ENCODE data around the gene EFL1. TPM values are rescaled to one million over a fixed set of nuclear protein-coding genes. Genes with fewer than 3 reads are reported as not detected.

EFL1 gene
- total and polyA plus RNA-seq, 2 of the 8 experiments (the other 6 are each of a cell fraction or from before 2014, with no cell fraction given) = 10.8 to 31.5 TPM

- Histone ChIP-seq H2BK12ac (ENCODE audit: low read depth, low read length) (no peak overlapping the region), H2AK5ac (ENCODE audit: low read depth, low read length) (no peak overlapping the region), H3K27ac (ENCODE audit: low read depth, low read length) (no peak overlapping the region), H3K56ac (replicated peaks; ENCODE audit: insufficient read length, low read depth, low read length) (no peak overlapping the region), H3K18ac (ENCODE audit: extremely low read depth, low read length) (no peak overlapping the region), H2BK15ac (ENCODE audit: low read length) (no peak overlapping the region), H3K79me2 (ENCODE audit: control insufficient read depth in 1 of 2, insufficient read depth in 2 of 2, low read length in 2 of 2) (no peaks in the 10 kb centered on the region), H2AFZ (ENCODE audit: low read length) (no peak overlapping the region), H3K9me3 (ENCODE audit: insufficient read depth in 2 of 2, low read depth in 1 of 2, low read length in 1 of 2) (no peaks in the 10 kb centered on the region), H3K27me3 (replicated peaks in 1 of 4; ENCODE audit: control insufficient read depth in 3 of 4, extremely low read depth in 1 of 4, insufficient read depth in 3 of 4, low read length in 3 of 4) (0 out of 7 replicates have a peak, but pooled peaks cover 0 to 2% (median 0%) of the 10 kb centered on the region in 4 experiments), H2BK20ac (ENCODE audit: low read length) (no peak overlapping the region), H4K5ac (ENCODE audit: insufficient read length, low read depth, low read length) (no peak overlapping the region), H3K4me2 (ENCODE audit: insufficient read depth in 1 of 2, low read depth in 2 of 2, low read length in 2 of 2) (no peak overlapping the region), H3K14ac (ENCODE audit: insufficient read length) (no peak overlapping the region), H3K4me3 (ENCODE audit: extremely low read depth in 1 of 4, insufficient read depth in 2 of 4, low read depth in 3 of 4, low read length in 4 of 4) (no peak overlapping the region), H3K4me1 (replicated peaks in 1 of 4; ENCODE audit: control insufficient read depth in 3 of 4, insufficient read depth in 4 of 4, low read length in 3 of 4) (peaks cover 2 to 12% (median 7%) of the 10 kb centered on the region in 4 experiments), H3K23me2 (ENCODE audit: low read depth, low read length) (no peaks in the 10 kb centered on the region), H2BK5ac (ENCODE audit: low read depth, low read length) (no peak overlapping the region), H4K8ac (ENCODE audit: extremely low read depth, insufficient read depth, low read length) (no peak overlapping the region), H3K79me1 (ENCODE audit: low read depth, low read length) (no peaks in the 10 kb centered on the region), H3K23ac (ENCODE audit: insufficient read length) (no peak overlapping the region), H3K9ac (replicated peaks in 1 of 4; ENCODE audit: extremely low read depth in 1 of 4, low read depth in 3 of 4, low read length in 3 of 4) (no peak overlapping the region), H3K36me3 (ENCODE audit: control insufficient read depth in 2 of 4, insufficient read depth in 4 of 4, low read length in 3 of 4) (no peaks in the 10 kb centered on the region), H4K20me1 (replicated peaks in 1 of 2; ENCODE audit: control insufficient read depth in 1 of 2, insufficient read depth in 2 of 2, low read length in 2 of 2) (no peaks in the 10 kb centered on the region), H4K91ac (replicated peaks; ENCODE audit: insufficient read length, low read length) (no peak overlapping the region), H3K4ac (replicated peaks; ENCODE audit: insufficient read length, low read depth, low read length) (no peak overlapping the region), H2BK120ac (replicated peaks; ENCODE audit: low read depth, low read length) (no peak overlapping the region)
- POLR2A ChIA-PET (ENCODE audit: partially characterized antibody) = interaction anchor here (1.8 kb wide), 1 partner anchor 58 kb away, joined by 3 read pairs; the partner anchor contains the start of gene MEX3B
- TF ChIP-seq POU5F1 (IDR thresholded peaks at IDR 0.05; ENCODE audit: low read depth, low read length) (no peak), RAD21 (IDR thresholded peaks at IDR 0.05 in 1 of 2, conservative IDR thresholded peaks at IDR 0.05 in 1 of 2; ENCODE audit: low read depth in 2 of 2, low read length in 2 of 2) (peak; percentile 59 to 62), JUND (IDR thresholded peaks at IDR 0.05; ENCODE audit: low read length) (no peak)
- TF ChIP-seq, protein P1, sequence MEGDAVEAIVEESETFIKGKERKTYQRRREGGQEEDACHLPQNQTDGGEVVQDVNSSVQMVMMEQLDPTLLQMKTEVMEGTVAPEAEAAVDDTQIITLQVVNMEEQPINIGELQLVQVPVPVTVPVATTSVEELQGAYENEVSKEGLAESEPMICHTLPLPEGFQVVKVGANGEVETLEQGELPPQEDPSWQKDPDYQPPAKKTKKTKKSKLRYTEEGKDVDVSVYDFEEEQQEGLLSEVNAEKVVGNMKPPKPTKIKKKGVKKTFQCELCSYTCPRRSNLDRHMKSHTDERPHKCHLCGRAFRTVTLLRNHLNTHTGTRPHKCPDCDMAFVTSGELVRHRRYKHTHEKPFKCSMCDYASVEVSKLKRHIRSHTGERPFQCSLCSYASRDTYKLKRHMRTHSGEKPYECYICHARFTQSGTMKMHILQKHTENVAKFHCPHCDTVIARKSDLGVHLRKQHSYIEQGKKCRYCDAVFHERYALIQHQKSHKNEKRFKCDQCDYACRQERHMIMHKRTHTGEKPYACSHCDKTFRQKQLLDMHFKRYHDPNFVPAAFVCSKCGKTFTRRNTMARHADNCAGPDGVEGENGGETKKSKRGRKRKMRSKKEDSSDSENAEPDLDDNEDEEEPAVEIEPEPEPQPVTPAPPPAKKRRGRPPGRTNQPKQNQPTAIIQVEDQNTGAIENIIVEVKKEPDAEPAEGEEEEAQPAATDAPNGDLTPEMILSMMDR (IDR thresholded peaks at IDR 0.05; ENCODE audit: control extremely low read depth in 1 of 3, insufficient read depth in 1 of 3, low read depth in 1 of 3, low read length in 3 of 3) = peak in 2 of 3 experiments; percentile 8 to 15; a peak in 2 of 4 replicates
- DNase-seq (ENCODE audit: low read depth in 1 of 2, low spot score in 2 of 2) = no peak
- WGBS, 2 experiments (ENCODE audit: extremely low coverage in 1 of 2, insufficient coverage in 1 of 2, insufficient read length in 1 of 2, insufficient replicate concordance in 2 of 2, low coverage in 1 of 2, low lambda C conversion rate in 2 of 2, missing lambda C conversion rate in 1 of 2) = 91% methylated on average over 6 of the region's 6 CpGs; no CpG with 5 or more reads in 1 of the 2 experiments
- FAIRE-seq = no peak
- CTCF ChIA-PET (ENCODE audit: partially characterized antibody) = interaction anchor here (0.6 to 5.7 kb wide), 5 partner anchors 19 to 622 kb away, joined by 3 to 27 read pairs (median 3); no protein-coding TSS in a partner anchor
These were observed 159.1 kb downstream of the EFL1 start for GRCh38 chr15:82103468-82103867.
